Type B pancreatic cell (in vitro differentiated cells): ENCODE results near the gene TK2. TPM values are rescaled to one million over a fixed set of nuclear protein-coding genes. Genes with fewer than 3 reads are reported as not detected.

ENCODE experiments used
- DNase-seq: peaks from one replicate; pipeline ENCODE4 v3.0.0; 2021; ENCODE audit warnings: mixed read lengths; ENCODE audit not compliant: unreplicated experiment; ENCODE audit errors: extremely low spot score
- H3K27ac Mint-ChIP-seq: 2 replicates; pipeline ENCODE4 v1.8.0; 2021; ENCODE audit warnings: mild to moderate bottlenecking, mixed read lengths
- H3K27me3 Mint-ChIP-seq: 2 replicates; pipeline ENCODE4 v1.8.0; 2021; ENCODE audit warnings: mixed read lengths
- H3K36me3 Mint-ChIP-seq: 2 replicates; pipeline ENCODE4 v1.8.0; 2021; ENCODE audit warnings: mixed read lengths
- H3K4me1 Mint-ChIP-seq: one replicate; pipeline ENCODE4 v1.8.0; 2021; ENCODE audit warnings: mixed read lengths; ENCODE audit not compliant: unreplicated experiment
- H3K4me3 Mint-ChIP-seq: 2 replicates; pipeline ENCODE4 v1.8.0; 2021; ENCODE audit warnings: mild to moderate bottlenecking, mixed read lengths
- H3K9me3 Mint-ChIP-seq: 2 replicates; pipeline ENCODE4 v1.8.0; 2021; ENCODE audit warnings: mixed read lengths
- total RNA-seq: library from RNA; stranded (reverse); gene quantifications from 2 replicates; pipeline ENCODE4 v1.2.1, GENCODE V29; 2021; ENCODE audit warnings: low replicate concordance
- TF ChIP-seq, protein P1 (sequence below): fragments of 200-600 bp; sonication (generic); conservative IDR thresholded peaks from 2 replicates; pipeline ENCODE4 v1.5.0; 2021; ENCODE audit warnings: antibody characterized with exemption, mild to moderate bottlenecking

The TK2 gene
- total RNA-seq, 1 donor from 2014 or later: 18.4 TPM

- H3K4me1 Mint-ChIP-seq: no peaks in the 10 kb centered on the region
- H3K4me3 Mint-ChIP-seq: no peak overlapping the region
- no peak overlapping the region for H3K27ac Mint-ChIP-seq
- TF ChIP-seq, protein P1, sequence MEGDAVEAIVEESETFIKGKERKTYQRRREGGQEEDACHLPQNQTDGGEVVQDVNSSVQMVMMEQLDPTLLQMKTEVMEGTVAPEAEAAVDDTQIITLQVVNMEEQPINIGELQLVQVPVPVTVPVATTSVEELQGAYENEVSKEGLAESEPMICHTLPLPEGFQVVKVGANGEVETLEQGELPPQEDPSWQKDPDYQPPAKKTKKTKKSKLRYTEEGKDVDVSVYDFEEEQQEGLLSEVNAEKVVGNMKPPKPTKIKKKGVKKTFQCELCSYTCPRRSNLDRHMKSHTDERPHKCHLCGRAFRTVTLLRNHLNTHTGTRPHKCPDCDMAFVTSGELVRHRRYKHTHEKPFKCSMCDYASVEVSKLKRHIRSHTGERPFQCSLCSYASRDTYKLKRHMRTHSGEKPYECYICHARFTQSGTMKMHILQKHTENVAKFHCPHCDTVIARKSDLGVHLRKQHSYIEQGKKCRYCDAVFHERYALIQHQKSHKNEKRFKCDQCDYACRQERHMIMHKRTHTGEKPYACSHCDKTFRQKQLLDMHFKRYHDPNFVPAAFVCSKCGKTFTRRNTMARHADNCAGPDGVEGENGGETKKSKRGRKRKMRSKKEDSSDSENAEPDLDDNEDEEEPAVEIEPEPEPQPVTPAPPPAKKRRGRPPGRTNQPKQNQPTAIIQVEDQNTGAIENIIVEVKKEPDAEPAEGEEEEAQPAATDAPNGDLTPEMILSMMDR: no peak
- DNase-seq: no peak
- H3K27me3 Mint-ChIP-seq: no peaks in the 10 kb centered on the region
- H3K9me3 Mint-ChIP-seq: no peaks in the 10 kb centered on the region
- H3K36me3 Mint-ChIP-seq: peaks cover 26% of the 10 kb centered on the region
Measured at GRCh38 chr16:66534376-66534799, 15.5 kb downstream of the TK2 start.

DNA sequence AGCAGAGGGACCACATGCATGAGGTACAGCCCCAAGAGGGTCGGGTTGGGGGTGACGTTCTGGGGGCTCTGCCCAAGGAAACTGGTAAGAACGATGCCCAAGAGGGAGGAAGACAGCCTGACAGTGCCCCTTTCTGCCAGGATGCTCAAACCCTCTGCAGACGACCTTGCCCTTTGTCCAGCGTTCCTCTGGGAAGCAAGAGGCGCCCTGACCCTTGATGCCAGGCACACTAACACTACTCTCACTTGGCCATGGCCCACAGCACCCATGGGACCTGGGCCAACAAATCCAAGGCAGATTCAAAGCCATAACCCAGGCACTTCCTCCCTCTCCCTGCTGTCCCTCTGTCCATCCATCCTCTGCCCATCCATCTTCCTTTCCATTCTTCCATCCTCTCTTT, 20.4 kb downstream of the TK2 start:
- Mint-ChIP-seq H3K27ac (no peak overlapping the region), H3K4me3 (no peak overlapping the region), H3K4me1 (no peaks in the 10 kb centered on the region), H3K9me3 (no peaks in the 10 kb centered on the region), H3K27me3 (no peaks in the 10 kb centered on the region), H3K36me3 (peaks cover 13% of the 10 kb centered on the region)
- TF ChIP-seq, protein P1: no peak
- no peak for DNase-seq

DNA sequence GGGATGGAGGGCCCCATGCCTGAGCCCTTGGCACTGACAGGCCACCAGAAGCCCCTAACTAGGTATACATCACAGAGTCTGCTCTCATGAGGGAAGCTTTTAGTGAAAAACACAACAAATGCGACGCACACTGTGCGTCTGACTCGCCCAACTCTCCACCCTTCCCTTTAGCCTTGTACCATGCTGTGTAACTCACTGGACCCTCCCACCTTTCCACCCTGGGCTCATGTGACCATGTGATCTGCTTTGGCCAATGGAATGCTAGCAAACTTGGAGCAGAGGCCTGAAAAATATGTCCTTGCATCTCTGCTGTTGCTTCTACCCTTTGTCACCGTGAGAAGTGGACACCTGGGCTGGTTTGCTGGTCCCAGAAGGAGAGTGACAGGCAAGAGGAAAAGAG, 21.6 kb downstream of the TK2 start:
- Mint-ChIP-seq H3K9me3 (no peaks in the 10 kb centered on the region), H3K4me3 (no peak overlapping the region), H3K27me3 (no peaks in the 10 kb centered on the region), H3K36me3 (peaks cover 10% of the 10 kb centered on the region), H3K27ac (no peak overlapping the region), H3K4me1 (no peaks in the 10 kb centered on the region)
- TF ChIP-seq, protein P1: no peak
- no peak for DNase-seq

- Mint-ChIP-seq H3K4me3 (no peak overlapping the region), H3K27ac (no peak overlapping the region), H3K9me3 (no peaks in the 10 kb centered on the region), H3K4me1 (no peaks in the 10 kb centered on the region), H3K36me3 (peaks cover 5% of the 10 kb centered on the region), H3K27me3 (no peaks in the 10 kb centered on the region)
- TF ChIP-seq, protein P1: no peak
- DNase-seq: no peak
Measured at GRCh38 chr16:66525396-66526180, 24.3 kb downstream of the TK2 start.

- Mint-ChIP-seq H3K27ac (no peak overlapping the region), H3K36me3 (peaks cover 1% of the 10 kb centered on the region), H3K27me3 (no peaks in the 10 kb centered on the region), H3K9me3 (no peaks in the 10 kb centered on the region), H3K4me1 (no peaks in the 10 kb centered on the region), H3K4me3 (no peak overlapping the region)
- TF ChIP-seq, protein P1: no peak
- DNase-seq: no peak
Measured at GRCh38 chr16:66524601-66525164, 25.2 kb downstream of the TK2 start.
